CD4-positive, alpha-beta T cell treated with Interleukin-17A for 1 hour (primary cell): ENCODE results near the gene SH3GL2.

Experiments used
- DNase-seq: peaks from one replicate; pipeline ENCODE4 v3.0.0-alpha.2; 2020

The SH3GL2 gene

GRCh38 chr9:17824191-17824590 lies 245.3 kb downstream of the SH3GL2 start:
- no peak for DNase-seq

GRCh38 chr9:17824616-17825264 lies 245.9 kb downstream of the SH3GL2 start:
- no peak for DNase-seq

GRCh38 chr9:17825265-17825659 lies 246.4 kb downstream of the SH3GL2 start:
- no peak for DNase-seq

GRCh38 chr9:17829064-17829463 lies 250.2 kb downstream of the SH3GL2 start:
- DNase-seq = no peak

- DNase-seq = no peak
These were observed 251.0 kb downstream of the SH3GL2 start for GRCh38 chr9:17829812-17830385.

- DNase-seq = no peak
These were observed 253.9 kb downstream of the SH3GL2 start for GRCh38 chr9:17832812-17833211.

GRCh38 chr9:17833846-17834245 lies 255.0 kb downstream of the SH3GL2 start:
- DNase-seq = no peak

- DNase-seq = no peak
These were observed 259.1 kb downstream of the SH3GL2 start for GRCh38 chr9:17837965-17838364.

- DNase-seq = no peak
These were observed 260.9 kb downstream of the SH3GL2 start for GRCh38 chr9:17839776-17840175.

- DNase-seq = no peak
These were observed 264.4 kb downstream of the SH3GL2 start for GRCh38 chr9:17843236-17843635.
